IMR-90 (cell line): ENCODE results near the gene EDARADD. TPM values are rescaled to one million over a fixed set of nuclear protein-coding genes. Genes with fewer than 3 reads are reported as not detected.

Source experiments
- ATAC-seq: fragments of 200-7000 bp; cut with Tn5 transposase; 2 replicates; pipeline ENCODE4 v1.9.1; 2020; ENCODE audit warnings: low read depth, mild to moderate bottlenecking, moderate library complexity
- BruUV-seq: library from RNA; stranded (reverse); fragments of 400-500 nt; replicated peaks from 2 replicates; lab custom pipeline; 2021; lab: Mats Ljungman, UMichigan
- CTCF ChIA-PET: fragments of 300-600 bp; formaldehyde crosslinking; extraction: SDS; loops from one replicate; lab custom pipeline; 2021; ENCODE audit warnings: antibody characterized with exemption; lab: Yijun Ruan, JAX
- POLR2A ChIA-PET: fragments of 300-600 bp; sonication (Branson Sonifier 250); formaldehyde crosslinking; loops from one replicate; lab custom pipeline; 2022; ENCODE audit warnings: antibody characterized with exemption; ENCODE audit not compliant: unreplicated experiment; lab: Charles Lee
- DNase-seq: peaks from one replicate; pipeline ENCODE4 v3.0.0; 2013
- H2AFZ ChIP-seq: replicated peaks from 2 replicates; pipeline ENCODE3; 2013; ENCODE audit warnings: low read length, mild to moderate bottlenecking; ENCODE audit not compliant: poor library complexity
- H2AK5ac ChIP-seq: 2 replicates; pipeline ENCODE4 v1.6.1; 2013; ENCODE audit warnings: low read depth, low read length, inconsistent platforms
- H2AK9ac ChIP-seq: replicated peaks from 2 replicates; pipeline ENCODE3; 2013; ENCODE audit warnings: mild to moderate bottlenecking, low read depth, low read length, moderate library complexity; ENCODE audit not compliant: poor library complexity
- H2BK120ac ChIP-seq: 2 replicates; pipeline ENCODE4 v1.6.1; 2013; ENCODE audit warnings: low read depth, low read length, inconsistent platforms
- H2BK15ac ChIP-seq: 3 replicates; pipeline ENCODE4 v1.6.1; 2013; ENCODE audit warnings: low read depth, low read length, inconsistent platforms
- H2BK20ac ChIP-seq: 2 replicates; pipeline ENCODE4 v1.6.1; 2013; ENCODE audit warnings: low read depth, mild to moderate bottlenecking, inconsistent platforms, low read length, moderate library complexity
- H2BK5ac ChIP-seq: 2 replicates; pipeline ENCODE4 v1.6.1; 2013; ENCODE audit warnings: mild to moderate bottlenecking, low read depth, low read length, inconsistent platforms; ENCODE audit not compliant: poor library complexity, severe bottlenecking
- H3K14ac ChIP-seq: replicated peaks from 2 replicates; pipeline ENCODE4 v1.6.1; 2013; ENCODE audit warnings: low read depth, low read length, inconsistent platforms
- H3K18ac ChIP-seq: 2 replicates; pipeline ENCODE4 v1.6.1; 2013; ENCODE audit warnings: low read depth, low read length, control low read depth
- H3K23ac ChIP-seq: 2 replicates; pipeline ENCODE4 v1.6.1; 2013; ENCODE audit warnings: low read depth, low read length, inconsistent platforms
- H3K27ac ChIP-seq: 2 replicates; pipeline ENCODE4 v1.5.1; 2013; ENCODE audit warnings: mild to moderate bottlenecking, control low read depth, low read length; ENCODE audit not compliant: insufficient read depth
- H3K27me3 ChIP-seq: 2 replicates; pipeline ENCODE4 v1.6.1; 2013; ENCODE audit warnings: low read length; ENCODE audit not compliant: control insufficient read depth, insufficient read depth
- H3K36me3 ChIP-seq: 2 replicates; pipeline ENCODE4 v1.6.1; 2013; ENCODE audit warnings: low read length, mixed read lengths; ENCODE audit not compliant: control insufficient read depth, insufficient read depth
- H3K4ac ChIP-seq: 2 replicates; pipeline ENCODE4 v1.6.1; 2013; ENCODE audit warnings: low read depth, low read length, inconsistent platforms
- H3K4me1 ChIP-seq: 2 replicates; pipeline ENCODE4 v1.6.1; 2013; ENCODE audit warnings: low read length, mixed read lengths; ENCODE audit not compliant: control insufficient read depth, insufficient read depth
- H3K4me2 ChIP-seq: 2 replicates; pipeline ENCODE4 v1.6.1; 2013; ENCODE audit warnings: low read depth, mild to moderate bottlenecking, control low read depth, low read length, moderate library complexity
- H3K4me3 ChIP-seq: 2 replicates; pipeline ENCODE4 v1.5.1; 2013; ENCODE audit warnings: low read depth, mild to moderate bottlenecking, control low read depth, low read length, moderate library complexity; ENCODE audit not compliant: insufficient read depth
- H3K56ac ChIP-seq: 2 replicates; pipeline ENCODE4 v1.6.1; 2013; ENCODE audit warnings: low read length, inconsistent platforms; ENCODE audit not compliant: insufficient read depth; ENCODE audit errors: extremely low read depth
- H3K79me1 ChIP-seq, 2 experiments: 2 replicates each; pipeline ENCODE4 v1.6.1; 2013; ENCODE audit warnings: low read length in 2 of 2, inconsistent platforms in 1 of 2, low read depth in 1 of 2
- H3K9ac ChIP-seq: 2 replicates; pipeline ENCODE4 v1.6.1; 2013; ENCODE audit warnings: low read depth, low read length, control low read depth
- H3K9me1 ChIP-seq: 2 replicates; pipeline ENCODE4 v1.6.1; 2013; ENCODE audit warnings: low read length, inconsistent platforms; ENCODE audit not compliant: insufficient read depth
- H3K9me3 ChIP-seq: 2 replicates; pipeline ENCODE4 v1.6.1; 2013; ENCODE audit warnings: low read length; ENCODE audit not compliant: control insufficient read depth, insufficient read depth
- H4K20me1 ChIP-seq: 2 replicates; pipeline ENCODE4 v1.6.1; 2013; ENCODE audit warnings: low read length, inconsistent platforms; ENCODE audit not compliant: insufficient read depth
- H4K5ac ChIP-seq: 2 replicates; pipeline ENCODE4 v1.6.1; 2013; ENCODE audit warnings: mild to moderate bottlenecking, low read depth, low read length, control low read depth
- H4K8ac ChIP-seq, 2 experiments: 2 replicates each; pipeline ENCODE4 v1.6.1; 2013; ENCODE audit warnings: low read depth in 2 of 2, low read length in 2 of 2, control low read depth in 1 of 2, inconsistent platforms in 1 of 2
- H4K91ac ChIP-seq: 2 replicates; pipeline ENCODE4 v1.6.1; 2013; ENCODE audit warnings: low read depth, low read length, inconsistent platforms; ENCODE audit not compliant: insufficient read depth
- FOS ChIP-seq: fragments of 150-350 bp; IDR thresholded peaks from 2 replicates; pipeline ENCODE4 v1.6.1; 2016; ENCODE audit warnings: low read depth, low read length
- WGBS, 2 experiments: methylation state at CpG; one replicate each; pipeline versions ENCODE4 v1.1.5 to v1.1.7; 2013; ENCODE audit warnings: missing lambda C conversion rate in 2 of 2; ENCODE audit not compliant: insufficient read length in 1 of 2; ENCODE audit errors: extremely low coverage in 2 of 2; 5-methylcytosine and 5-hydroxymethylcytosine counted together
- dilution Hi-C: fragments of 300-500 bp; cut with HindIII; formaldehyde crosslinking; loops from one replicate; pipeline ENCODE4 v1.14.3; 2018; ENCODE audit warnings: low sequenced_read_pairs; ENCODE audit not compliant: unreplicated experiment
- in situ Hi-C: fragments of 300-500 bp; cut with MboI; formaldehyde crosslinking; loops from 3 replicates; pipeline ENCODE4 v1.14.3; 2019; ENCODE audit warnings: low sequenced_read_pairs, inconsistent platforms, mixed read lengths
- intact Hi-C: fragments of 100-400 bp; cut with micrococcal nuclease; formaldehyde crosslinking; loops from 2 replicates; pipeline ENCODE4 v1.10.0; 2022
- polyA plus RNA-seq, 3 experiments: library from polyadenylated mRNA; depleted of rRNA; stranded (reverse); fragments of >200 nt; gene quantifications; 2 replicates each; pipeline ENCODE4 v1.2.3, GENCODE V29; 2012; ENCODE audit warnings: low replicate concordance in 1 of 3
- total RNA-seq: library from RNA; depleted of rRNA; stranded (reverse); fragments of >200 nt; gene quantifications from 2 replicates; pipeline ENCODE4 v1.2.3, GENCODE V29; 2012

EDARADD gene
- total and polyA plus RNA-seq, 2 of the 4 experiments (the other 2 are of a cell fraction), result not detected

- Histone ChIP-seq H3K4me3 (no peak overlapping the region), H3K9me1 (no peaks in the 10 kb centered on the region), H3K23ac (no peak overlapping the region), H3K18ac (no peak overlapping the region), H3K27ac (no peak overlapping the region), H3K56ac (no peak overlapping the region), H3K4ac (no peak overlapping the region), H3K4me1 (no peaks in the 10 kb centered on the region), H2BK5ac (no peak overlapping the region), H4K5ac (no peak overlapping the region), H4K8ac (no peak overlapping the region), H2AK9ac (no peak overlapping the region), H2AK5ac (no peak overlapping the region), H3K14ac (no peak overlapping the region), H2AFZ (no peak overlapping the region), H3K36me3 (no peaks in the 10 kb centered on the region), H3K4me2 (no peak overlapping the region), H4K20me1 (no peaks in the 10 kb centered on the region), H2BK20ac (no peak overlapping the region), H4K91ac (no peak overlapping the region), H3K9ac (no peak overlapping the region), H2BK15ac (no peak overlapping the region), H3K9me3 (no peaks in the 10 kb centered on the region), H3K79me1 (no peaks in the 10 kb centered on the region), H3K27me3 (peaks cover 3% of the 10 kb centered on the region; the same call in 1 of the 2 replicates), H2BK120ac (no peak overlapping the region)
- in situ Hi-C loops (no loop called here), dilution Hi-C loops (no loop called here), intact Hi-C loops (no loop called here)
- no peak for TF ChIP-seq FOS
- POLR2A ChIA-PET, result no interaction called here
- ATAC-seq (no peak), DNase-seq (no peak)
- CTCF ChIA-PET, result no interaction called here
- WGBS, 2 experiments, result 43% methylated on average over 5 of the region's 9 CpGs; no CpG with 5 or more reads in 1 of the 2 experiments
- BruUV-seq, result no TSS peak
These were observed 71.3 kb downstream of the EDARADD start for GRCh38 chr1:236465231-236465958.
